HepG2 (cell line): Measurements from ENCODE around the gene SLF1.

Experiments used
- SMAD3 ChIP-seq: sonication (generic); formaldehyde crosslinking; IDR thresholded peaks from 2 replicates; pipeline ENCODE4 v1.4.0; 2020; ENCODE audit warnings: missing genetic modification reagents
- TF ChIP-seq, protein P1 (sequence below): sonication (generic); formaldehyde crosslinking; IDR thresholded peaks from 2 replicates; pipeline ENCODE4 v1.5.0; 2020; ENCODE audit warnings: mild to moderate bottlenecking, missing genetic modification reagents, moderate library complexity

DNA sequence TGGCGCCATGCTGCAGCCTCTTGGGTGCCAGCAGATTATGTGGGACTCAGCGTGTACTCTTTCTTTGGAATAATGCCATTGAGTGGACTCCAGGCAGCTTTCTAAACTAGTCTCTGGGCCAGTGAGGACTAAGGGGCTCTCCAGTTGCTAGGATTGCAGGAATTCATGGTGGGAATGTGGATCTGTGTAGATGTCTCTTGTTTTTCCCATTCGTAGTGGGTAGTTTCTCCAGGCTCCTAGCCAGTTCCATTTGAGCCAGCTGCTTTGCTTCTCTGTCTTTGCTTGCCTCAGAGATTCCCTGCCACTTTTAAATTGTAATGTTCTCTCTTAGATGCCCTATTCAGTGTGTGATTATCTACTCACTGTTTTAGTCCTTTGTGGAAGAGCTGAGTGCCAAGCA, 42.6 kb downstream of the SLF1 start:
- no peak for TF ChIP-seq SMAD3
- TF ChIP-seq, protein P1, sequence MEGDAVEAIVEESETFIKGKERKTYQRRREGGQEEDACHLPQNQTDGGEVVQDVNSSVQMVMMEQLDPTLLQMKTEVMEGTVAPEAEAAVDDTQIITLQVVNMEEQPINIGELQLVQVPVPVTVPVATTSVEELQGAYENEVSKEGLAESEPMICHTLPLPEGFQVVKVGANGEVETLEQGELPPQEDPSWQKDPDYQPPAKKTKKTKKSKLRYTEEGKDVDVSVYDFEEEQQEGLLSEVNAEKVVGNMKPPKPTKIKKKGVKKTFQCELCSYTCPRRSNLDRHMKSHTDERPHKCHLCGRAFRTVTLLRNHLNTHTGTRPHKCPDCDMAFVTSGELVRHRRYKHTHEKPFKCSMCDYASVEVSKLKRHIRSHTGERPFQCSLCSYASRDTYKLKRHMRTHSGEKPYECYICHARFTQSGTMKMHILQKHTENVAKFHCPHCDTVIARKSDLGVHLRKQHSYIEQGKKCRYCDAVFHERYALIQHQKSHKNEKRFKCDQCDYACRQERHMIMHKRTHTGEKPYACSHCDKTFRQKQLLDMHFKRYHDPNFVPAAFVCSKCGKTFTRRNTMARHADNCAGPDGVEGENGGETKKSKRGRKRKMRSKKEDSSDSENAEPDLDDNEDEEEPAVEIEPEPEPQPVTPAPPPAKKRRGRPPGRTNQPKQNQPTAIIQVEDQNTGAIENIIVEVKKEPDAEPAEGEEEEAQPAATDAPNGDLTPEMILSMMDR, result no peak
